ENCODE data around the gene PIK3C3. TPM values are rescaled to one million over a fixed set of nuclear protein-coding genes. Genes with fewer than 3 reads are reported as not detected.

The PIK3C3 gene
- total RNA-seq, 2 donors from 2014 or later = 48.7 to 51.2 TPM

DNA sequence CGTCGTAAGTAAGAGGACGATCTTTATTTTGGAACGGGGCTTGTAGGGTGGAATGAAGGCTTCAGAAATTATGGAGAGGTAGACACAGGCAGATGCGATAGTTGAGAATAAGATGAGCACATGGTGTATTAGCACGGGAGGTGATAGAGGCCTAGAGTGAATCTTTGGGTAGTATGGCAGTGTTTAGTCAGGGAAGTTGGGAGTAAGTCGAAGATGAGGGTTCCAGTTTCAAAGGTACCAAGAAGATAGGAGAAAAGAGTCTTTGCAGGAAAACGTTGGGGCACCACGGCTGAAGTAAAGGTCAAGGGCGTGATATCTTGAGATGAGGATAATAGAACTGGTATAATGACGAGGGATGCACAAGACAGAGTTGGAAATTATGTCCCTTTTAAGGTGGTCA lies 654 bp downstream of the PIK3C3 start:
- no peak for DNase-seq (ENCODE audit: low spot score)

DNA sequence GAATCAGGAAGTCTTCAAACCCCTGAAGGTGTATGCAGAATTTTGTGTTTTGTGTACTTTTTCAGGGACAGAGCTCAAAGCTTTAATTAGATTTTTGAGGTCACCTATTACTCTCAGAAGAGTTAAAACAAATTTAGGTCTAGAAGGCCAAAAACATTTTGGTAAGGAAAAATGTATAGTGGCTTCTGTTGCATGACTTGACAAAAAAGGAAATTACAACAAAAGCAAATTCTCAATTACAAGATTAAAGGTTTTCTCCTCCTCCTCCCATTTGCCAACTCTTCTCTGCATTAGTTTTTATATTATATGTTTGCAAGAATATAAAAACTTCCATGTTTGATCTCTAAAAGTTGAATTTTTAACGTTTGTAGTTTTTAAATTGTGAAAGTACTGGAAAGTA lies 4.0 kb downstream of the PIK3C3 start:
- no peak for DNase-seq (ENCODE audit: low spot score)
- intact Hi-C loops (cut with DNase I) = no loop called here

More for the DNA sequence above, 654 bp downstream of the PIK3C3 start:
- intact Hi-C loops (cut with DNase I) = no loop called here

DNA sequence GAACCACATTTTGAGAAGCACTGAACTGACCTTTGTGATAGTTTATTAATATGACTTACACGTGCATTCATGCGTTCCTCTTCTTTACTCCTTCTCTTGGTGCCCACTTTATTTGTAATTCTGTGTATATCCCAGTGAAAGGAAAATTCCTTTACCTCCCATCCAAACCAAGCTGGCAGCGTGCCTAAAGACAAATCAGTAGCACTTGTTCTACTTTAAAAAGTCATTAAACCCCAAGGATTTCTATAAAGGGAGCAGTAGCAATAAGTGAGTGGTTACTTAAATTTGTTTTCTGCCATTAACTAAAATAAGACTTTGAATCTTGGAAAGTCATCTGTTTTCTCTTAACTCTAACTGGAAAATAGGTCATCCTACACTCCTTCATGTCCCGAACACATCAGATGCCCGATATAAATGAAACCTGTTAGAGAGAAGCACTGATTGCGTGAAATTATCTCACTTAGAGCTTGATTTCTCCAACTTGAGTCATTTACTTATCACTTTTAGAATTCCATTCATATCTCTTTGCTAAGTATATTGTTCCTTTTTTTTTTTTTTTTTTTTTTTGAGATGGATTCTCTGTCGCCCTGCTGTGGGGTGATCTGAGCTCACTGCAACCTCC lies 10.7 kb downstream of the PIK3C3 start:
- no peak for DNase-seq (ENCODE audit: low spot score)
- intact Hi-C loops (cut with DNase I) = no loop called here

DNA sequence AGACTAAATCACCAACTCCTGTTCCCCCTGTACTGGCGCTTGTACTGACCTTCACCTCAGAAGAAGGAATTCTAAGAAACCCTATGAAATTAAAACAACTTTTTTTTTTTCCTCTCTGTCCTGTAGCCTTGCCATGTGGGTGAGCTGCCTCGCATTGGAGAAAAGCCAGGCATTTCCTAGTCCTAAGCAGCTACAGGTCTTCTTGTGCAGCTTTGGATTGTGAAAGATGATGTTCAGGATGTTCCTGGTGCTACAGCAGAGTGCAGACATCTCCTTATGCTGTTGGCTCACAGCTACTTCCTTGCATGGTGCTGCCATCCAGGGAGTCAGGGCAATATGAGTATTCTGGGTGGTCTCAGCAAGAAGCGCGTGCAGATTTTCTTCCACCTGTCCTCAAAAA lies 11.9 kb downstream of the PIK3C3 start:
- intact Hi-C loops (cut with DNase I) = no loop called here
- no peak for DNase-seq (ENCODE audit: low spot score)

DNA sequence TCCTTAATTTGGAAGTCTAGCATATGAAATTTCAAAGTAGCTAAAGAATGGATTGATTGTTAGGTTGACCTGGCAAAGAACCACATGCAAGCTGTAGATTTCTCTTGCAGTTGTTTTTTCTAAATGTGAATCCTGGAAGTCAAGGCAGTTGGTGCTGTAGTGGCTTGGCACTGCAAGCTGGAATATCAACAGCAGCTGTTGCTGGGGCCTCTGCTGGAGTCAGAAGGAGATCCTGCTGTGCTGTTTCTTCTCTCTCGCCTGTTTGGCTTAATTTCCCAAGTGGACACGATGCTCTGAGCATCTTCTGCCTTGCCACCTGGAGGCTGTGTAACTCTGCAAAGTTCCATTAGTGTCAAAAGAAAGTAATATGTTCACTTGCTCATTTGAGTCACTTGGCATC lies 12.6 kb downstream of the PIK3C3 start:
- no peak for DNase-seq (ENCODE audit: low spot score)
- intact Hi-C loops (cut with DNase I) = no loop called here

DNA sequence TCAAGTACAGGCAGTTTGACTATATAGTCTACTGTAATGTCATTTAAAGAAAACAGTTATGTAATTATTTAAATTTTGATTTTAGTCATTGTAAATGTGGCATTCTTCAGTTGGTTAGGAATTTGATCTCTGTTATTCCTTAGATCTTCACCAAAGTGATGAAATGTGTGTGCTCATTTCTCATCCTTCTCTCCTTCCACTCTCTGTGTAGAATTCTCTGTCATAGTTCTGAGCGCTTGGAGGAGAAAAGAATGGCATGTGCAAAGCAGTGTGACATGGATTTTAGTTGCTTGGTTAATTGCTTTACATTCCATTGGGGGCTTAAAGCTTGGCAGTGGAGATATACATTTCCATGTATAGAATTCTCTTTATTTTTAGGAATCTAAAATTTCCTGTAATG lies 14.8 kb downstream of the PIK3C3 start:
- intact Hi-C loops (cut with DNase I) = no loop called here

DNA sequence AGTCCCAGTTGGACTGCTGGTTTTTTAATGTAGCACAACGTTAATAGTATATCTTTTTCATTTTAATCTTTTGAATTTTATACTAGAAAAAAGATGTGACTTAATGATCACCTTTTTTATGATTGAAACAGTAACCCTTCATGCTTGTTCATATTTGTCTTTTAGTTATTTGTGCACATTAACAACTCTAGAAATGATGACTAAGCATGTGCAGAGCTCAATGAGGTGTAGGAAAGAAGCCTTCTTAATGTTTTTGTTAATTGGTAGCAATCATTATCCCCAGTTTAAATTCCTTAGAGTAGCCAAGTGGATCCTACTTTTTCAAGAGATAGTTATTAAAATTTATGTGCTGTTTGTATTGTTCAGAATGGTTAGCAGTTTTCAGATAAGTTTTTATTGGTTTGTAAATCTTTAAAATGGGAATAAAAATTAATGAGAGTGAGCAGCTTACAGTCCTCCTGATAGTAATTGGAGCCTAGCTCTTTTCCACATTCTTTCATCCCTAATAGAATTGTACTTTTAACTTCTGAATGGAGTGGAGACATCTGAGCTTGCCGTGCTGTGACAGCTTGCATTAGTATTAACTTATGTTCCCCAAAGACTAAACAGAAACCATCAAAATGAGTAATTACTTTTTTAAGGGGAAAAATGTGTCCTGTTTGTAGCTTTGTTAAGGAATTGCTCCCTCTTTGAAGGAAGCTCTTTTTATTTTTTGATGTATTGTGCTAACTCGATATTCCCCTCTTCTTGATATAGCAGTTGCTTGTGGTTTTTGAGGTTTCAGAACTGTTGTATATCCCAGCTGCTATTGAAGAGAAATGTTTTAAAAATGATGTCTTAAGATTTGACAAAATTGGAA lies 17.3 kb downstream of the PIK3C3 start:
- no peak for DNase-seq (ENCODE audit: low spot score)
- intact Hi-C loops (cut with DNase I) = no loop called here

More for the DNA sequence above, 14.8 kb downstream of the PIK3C3 start:
- DNase-seq (ENCODE audit: low spot score) = no peak

DNA sequence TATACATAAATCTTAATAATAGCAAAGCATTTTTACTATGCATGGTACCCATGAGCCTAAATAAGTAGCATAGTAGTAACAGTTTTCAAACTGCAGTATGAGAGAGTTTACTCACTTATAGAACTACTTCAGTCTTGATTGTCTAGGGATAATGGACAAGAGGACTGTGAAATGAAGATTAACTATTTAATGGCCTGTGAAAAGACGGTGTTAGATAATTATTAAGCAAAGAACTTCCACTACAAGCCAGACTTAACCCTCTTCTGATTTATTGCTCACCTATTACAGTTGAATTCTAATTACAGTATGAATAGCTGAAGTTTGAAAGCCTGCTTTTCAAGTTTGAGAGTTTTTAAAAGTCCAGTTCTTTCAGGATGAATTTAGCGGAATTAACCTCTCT lies 18.9 kb downstream of the PIK3C3 start:
- intact Hi-C loops (cut with DNase I) = no loop called here
- DNase-seq (ENCODE audit: low spot score) = no peak

DNA sequence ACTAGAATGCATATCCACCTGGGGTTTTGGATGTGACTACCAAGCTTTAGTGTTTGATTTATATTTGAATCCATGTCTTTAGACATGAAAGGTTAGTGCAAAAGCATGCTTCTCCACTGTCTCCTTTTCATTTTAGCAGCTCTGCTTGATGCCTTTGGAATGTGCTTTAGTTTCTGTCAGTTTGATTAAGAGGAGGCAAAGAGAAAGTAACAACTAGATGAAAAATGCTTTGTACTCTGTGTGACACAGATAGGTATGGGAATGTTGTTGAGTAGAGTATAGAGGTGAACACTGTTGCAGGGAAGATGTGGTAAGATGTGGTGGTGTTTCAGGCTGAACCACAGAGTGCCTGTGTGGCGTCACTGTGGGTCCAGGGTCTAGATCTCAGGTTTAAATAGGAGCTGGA lies 19.8 kb downstream of the PIK3C3 start:
- intact Hi-C loops (cut with DNase I) = no loop called here
- no peak for DNase-seq (ENCODE audit: low spot score)

DNA sequence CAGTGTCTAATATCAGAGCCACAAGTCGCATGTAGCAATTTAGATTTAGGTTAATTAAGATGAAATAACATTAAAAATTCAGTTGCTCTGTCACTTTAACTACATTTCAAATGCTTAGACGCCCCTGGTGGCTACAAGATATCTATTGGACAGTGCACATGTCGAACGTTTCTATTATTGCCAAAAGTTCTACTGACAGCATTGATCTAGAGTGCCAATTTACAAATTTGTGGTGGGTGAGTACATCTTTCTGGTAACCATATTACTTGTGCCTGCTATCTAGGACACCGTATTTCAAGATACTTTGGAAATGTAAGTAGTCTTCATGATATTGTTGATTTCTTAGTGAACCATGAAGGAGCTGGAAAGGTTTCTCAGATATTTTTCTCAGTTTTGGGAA lies 20.2 kb downstream of the PIK3C3 start:
- intact Hi-C loops (cut with DNase I) = no loop called here
- DNase-seq (ENCODE audit: low spot score) = no peak

DNA sequence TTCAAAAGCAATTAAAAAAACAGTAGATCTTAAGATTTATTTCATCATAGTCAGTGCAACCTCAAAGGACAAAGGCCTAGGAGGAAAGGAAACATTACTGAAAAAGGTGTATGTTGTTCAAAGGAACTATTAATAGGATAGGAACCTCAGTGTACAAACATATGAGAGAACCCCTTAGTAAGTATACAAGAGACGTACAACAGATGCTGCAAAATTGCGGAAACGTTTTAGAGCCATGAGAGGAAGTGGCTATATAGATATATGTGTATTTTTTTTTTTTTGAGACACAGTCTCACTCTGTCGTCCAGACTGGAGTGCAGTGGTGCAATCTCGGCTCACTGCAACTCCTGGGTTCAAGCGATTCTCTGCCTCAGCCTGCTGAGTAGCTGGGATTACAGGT lies 22.2 kb downstream of the PIK3C3 start:
- intact Hi-C loops (cut with DNase I) = no loop called here
- no peak for DNase-seq (ENCODE audit: low spot score)

DNA sequence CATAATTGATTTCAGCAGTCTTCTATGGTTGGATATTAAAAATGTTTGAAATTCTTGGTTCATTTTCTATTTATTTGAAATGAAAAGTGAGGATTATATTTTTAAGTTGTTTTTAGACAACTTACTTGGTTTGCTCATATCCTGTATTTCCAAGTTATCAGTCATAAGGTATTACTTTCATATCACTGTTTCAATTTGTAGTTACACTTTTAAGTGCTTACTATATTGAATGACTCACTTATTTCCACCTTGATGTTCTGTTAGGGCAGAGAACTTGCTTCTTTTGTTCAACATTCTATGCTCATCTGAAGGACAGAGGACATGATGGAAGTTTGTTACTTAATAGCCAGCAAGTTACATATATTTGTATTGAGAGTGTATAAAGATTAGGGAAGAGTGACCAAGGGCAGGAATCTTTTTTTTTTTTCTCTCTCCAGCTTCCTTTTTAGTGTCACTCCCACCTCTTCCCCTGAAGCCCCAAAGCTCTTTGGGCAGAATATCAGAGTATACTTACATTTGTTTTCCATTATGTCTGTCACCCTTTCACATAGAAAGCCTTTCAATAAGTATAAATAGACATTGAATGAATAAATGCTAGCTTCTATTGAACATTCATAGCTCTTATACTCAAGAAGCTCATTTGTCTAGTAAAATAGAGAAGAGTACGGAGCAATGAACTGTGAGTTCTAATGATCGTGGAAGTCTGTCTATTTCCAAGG lies 28.1 kb downstream of the PIK3C3 start:
- no peak for DNase-seq (ENCODE audit: low spot score)
- intact Hi-C loops (cut with DNase I) = no loop called here

DNA sequence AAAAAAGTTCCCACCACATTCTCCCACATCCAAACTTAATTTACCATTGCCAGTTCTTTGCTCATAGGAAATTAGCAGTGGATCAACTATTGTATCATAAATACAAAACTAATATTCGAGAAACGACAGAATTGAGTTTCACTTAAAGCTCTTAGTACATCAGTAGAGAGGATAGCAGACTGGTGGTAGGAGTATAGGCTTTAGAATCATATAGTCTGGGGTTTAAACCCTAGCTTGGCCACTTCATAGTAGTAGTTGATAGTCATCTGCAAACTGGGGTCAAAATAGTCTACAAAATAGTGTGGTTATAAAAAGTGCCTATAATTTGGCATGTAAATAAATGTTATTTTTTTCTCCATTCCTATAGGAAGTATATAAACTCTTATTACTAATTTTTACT lies 30.9 kb downstream of the PIK3C3 start:
- no peak for DNase-seq (ENCODE audit: low spot score)
- intact Hi-C loops (cut with DNase I) = no loop called here

DNA sequence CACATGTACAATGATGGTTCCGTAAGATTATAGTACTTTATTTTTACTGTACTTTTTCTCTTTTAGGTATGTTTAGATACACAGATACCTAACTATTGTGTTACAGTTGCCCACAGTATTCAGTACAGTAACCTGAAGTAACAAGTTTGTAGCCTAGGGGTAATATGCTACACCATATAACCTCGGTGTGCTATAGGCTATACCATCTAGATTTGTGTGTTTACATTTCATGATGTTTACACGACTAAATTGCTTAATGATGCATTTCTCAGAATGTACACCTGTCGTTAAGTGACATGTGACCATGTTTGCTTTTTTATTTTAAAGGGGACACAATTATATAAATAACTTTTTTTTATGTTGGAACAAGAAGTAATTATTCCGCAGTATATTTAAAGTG lies 34.5 kb downstream of the PIK3C3 start:
- no peak for DNase-seq (ENCODE audit: low spot score)
- intact Hi-C loops (cut with DNase I) = no loop called here

DNA sequence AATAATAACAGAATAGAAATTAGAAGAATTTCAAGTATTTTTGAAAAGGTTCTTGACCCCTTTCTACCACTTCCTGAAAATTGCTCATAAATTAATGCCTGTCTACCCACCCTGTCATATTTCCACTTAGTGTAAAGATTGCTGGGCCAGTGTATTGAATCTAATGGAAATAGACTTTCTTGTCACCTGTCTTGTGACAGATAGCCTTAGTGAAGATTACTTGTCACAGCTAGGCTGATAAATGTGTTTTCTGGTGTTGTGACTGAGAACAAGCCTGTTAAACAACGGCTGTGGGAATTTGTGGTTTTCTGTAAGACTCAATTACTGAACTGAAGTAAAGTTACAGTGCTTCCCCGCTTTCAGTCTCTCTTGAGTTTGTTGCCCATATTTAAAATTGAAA lies 37.0 kb downstream of the PIK3C3 start:
- intact Hi-C loops (cut with DNase I) = no loop called here
- DNase-seq (ENCODE audit: low spot score) = no peak

DNA sequence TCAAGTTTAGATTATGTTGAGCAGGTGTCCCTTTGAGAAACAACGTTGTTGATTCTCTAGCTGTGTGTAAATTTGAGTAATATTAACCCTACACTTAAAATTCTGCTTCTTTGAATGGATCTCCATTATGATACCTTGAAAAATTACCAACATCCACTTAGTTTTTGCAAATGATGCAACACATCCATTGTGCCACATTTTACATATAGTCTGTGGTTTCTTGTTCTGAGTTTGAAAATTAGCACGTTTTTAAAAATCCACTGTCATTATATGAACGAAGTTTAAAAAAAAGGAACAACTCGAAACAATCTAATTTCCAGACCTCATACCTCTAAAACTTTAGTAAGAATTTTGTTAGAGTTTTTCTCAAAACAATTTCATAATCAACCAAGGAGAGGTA lies 37.7 kb downstream of the PIK3C3 start:
- intact Hi-C loops (cut with DNase I) = no loop called here
- no peak for DNase-seq (ENCODE audit: low spot score)

DNA sequence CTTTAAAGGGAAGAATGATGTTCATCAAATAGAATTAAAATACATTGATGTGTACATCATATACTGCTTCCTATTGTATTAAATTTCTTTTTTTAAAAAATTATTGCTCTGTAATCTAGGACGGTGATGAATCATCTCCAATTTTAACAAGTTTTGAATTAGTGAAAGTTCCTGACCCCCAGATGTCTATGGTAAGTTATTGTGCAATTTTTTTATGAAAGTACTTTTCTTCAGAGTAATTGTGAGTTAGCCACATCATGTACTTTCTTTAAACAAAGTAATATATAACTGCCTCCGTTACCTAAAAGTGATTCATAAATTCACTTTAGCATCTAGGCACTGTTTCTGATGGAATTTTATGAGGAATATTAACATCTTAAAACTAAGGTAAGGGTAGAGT lies 38.1 kb downstream of the PIK3C3 start:
- intact Hi-C loops (cut with DNase I) = no loop called here
- no peak for DNase-seq (ENCODE audit: low spot score)

DNA sequence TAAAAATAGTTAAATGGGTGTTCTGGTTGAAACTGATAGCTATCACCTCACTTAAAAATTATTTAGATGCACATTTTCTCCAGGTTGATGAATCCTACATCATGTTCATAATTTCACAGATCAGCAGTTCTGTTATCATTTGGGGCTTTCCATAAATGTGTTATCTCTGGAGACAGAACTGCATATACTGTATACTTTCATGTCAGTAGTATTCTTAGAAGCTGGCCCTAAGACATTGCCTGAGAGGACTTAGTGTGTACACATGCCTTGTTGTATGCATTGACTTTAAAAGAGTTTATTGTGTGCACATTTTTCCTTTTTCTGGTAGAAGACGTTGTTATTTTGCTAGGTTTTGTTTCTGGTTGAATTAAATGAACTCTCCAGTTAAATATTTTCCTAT lies 41.0 kb downstream of the PIK3C3 start:
- intact Hi-C loops (cut with DNase I) = no loop called here
- DNase-seq (ENCODE audit: low spot score) = no peak

DNA sequence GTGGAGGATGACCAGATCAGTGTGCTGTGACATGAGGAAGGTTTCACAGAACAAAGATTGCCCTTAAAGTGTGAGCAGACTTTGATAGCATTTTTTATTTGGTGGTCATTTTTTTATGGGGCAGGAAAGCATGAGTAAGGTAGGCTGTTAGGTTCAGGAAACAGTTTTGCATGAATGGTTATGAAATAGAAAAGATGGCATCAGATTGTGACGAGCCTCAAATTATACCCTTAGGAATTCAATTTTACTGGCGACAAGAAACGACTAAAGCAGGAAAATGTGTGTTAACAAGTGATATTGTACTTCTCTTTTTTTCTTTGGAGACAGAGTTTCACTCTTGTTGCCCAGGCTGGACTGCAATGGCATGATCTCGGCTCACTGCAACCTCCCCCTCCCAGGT lies 44.7 kb downstream of the PIK3C3 start:
- no peak for DNase-seq (ENCODE audit: low spot score)
- intact Hi-C loops (cut with DNase I) = no loop called here

DNA sequence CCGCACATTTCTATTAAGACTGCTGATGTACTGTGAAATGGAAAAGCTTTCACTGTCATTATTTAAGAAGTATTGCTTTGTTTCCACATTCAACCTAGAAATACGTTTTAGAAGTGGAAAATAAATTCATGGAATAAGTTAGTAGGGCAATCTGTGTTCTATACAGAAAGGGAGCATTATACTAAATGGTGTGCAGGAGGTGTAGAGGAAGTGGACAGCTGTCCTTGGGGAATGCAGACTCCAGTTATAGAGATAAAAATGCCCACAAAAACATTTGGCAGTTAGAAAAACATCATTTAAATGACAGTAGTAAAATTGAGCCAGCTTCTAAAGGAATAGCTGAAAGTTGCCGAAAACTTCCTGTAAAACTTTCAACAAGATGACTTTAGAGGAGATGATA lies 46.8 kb downstream of the PIK3C3 start:
- DNase-seq (ENCODE audit: low spot score) = no peak
- intact Hi-C loops (cut with DNase I) = no loop called here

DNA sequence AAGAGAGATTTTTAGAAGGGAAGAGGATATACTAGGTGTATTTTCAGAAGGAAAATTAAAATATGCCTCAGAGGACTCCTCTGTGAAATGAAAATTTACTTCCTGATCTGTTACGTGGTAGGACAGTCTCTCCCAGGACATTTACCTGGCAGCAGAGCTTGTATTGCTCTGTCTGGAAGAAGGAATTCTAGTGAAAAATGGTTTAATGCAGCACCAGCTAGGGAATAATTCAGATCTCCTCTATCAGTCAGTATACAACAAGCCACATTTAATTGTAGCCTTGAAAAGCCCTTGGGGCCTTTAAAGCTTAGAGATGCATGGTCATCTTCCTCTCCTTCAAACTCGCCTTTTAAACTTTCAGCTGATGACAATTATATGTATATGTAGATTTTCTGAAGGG lies 49.6 kb downstream of the PIK3C3 start:
- no peak for DNase-seq (ENCODE audit: low spot score)
- intact Hi-C loops (cut with DNase I) = no loop called here

Data from posterior vena cava (tissue), 2 donors.